ENCODE data around the gene KCNIP4.

KCNIP4 gene

DNA sequence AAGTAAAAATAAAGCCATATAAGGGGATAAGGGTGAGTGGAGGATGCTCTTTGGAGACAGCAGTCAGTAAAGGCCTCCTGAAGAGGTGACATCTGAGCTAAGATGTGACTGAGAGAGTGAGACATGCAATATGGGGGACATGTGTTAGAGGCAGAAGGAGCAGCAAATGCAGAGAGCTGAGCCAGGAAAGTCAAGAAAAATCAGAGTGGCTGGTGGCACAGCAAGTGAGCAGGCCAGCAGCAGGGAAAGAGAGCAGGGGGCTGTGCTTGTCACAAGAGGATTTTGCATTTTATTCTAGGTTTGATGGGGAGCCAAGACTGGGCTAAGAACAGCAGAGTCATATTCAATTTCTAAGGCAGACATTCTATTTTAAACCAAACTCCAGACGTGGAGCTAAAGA lies 394.5 kb downstream of the KCNIP4 start:
- DNase-seq = no peak

DNA sequence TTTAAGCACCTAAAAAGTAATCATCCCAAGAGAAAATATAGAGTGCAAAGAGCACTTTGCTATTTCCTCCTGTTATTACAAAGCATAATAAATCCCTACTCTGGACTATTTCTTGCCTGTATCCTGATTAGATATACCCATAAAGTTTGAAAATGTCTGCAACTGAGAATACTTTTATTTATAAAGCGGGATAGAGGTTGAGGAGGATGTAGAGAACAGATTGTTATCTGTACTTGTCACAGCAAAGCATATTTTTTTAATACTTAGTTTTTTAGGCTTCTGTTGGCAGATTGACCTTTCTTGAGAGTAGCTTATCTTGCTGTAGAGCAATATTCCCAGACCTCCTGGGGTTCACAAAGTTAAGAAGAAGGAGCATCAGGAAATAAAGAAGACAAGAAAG lies 396.1 kb downstream of the KCNIP4 start:
- no peak for DNase-seq

DNA sequence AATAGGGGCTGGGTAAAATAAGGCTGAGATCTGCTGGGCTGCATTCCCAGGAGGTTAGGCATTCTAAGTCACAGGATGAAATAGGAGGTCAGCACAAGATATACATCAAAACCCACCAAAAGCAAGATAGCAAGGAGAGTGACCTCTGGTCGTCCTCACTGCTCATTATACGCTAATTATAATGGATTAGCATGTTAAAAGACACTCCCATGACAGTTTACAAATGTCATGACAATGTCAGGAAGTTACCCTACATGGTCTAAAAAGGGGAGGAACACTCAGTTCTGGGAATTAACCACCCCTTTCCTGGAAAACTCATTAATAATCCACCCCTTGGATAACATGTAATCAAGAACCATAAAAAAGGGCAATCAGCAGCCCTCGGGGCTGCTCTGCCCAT lies 403.6 kb downstream of the KCNIP4 start:
- DNase-seq = no peak

- DNase-seq = no peak
Observed at GRCh38 chr4:21544415-21544814, 404.2 kb downstream of the KCNIP4 start.

DNA sequence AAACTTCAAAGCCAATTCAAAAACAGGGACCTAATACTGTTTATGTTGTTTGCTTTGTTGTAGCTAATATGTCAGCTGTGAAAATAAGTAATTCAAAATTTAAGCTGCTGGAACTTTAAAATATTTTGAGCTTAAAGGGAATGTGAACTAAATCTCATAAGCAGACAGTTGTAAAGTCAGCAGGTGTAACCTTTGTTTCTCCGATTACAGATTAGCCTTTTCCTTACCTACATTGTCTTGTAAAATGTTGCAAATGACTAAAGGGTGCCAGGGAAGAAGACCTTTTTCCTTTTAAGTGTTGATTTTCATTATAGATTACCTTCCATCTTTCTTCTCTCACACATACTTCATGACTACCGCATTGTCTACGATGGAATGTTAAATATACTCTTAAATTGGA lies 405.1 kb downstream of the KCNIP4 start:
- no peak for DNase-seq

GRCh38 chr4:21535898-21536297 lies 412.7 kb downstream of the KCNIP4 start:
- DNase-seq = no peak

GRCh38 chr4:21531048-21531447 lies 417.5 kb downstream of the KCNIP4 start:
- no peak for DNase-seq

DNA sequence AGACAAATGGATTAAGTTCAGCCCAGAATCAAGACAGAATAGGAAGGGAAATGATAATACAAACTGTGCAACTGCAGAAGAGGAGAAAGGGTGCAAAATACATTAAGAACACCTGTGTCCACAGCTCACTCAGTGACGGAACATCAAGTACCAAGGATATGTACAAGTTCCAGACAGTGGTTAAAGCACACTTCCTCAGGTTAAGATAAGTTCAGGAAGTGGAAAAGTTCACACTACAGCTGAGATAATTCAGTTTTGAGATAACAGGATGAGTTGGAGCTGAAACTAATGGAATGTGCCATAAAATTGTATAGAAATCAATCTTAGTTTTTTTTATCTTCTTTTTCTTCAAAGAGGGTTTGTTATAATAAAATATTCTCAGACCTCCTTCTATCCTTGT lies 419.4 kb downstream of the KCNIP4 start:
- no peak for DNase-seq

GRCh38 chr4:21522296-21522695 lies 426.3 kb downstream of the KCNIP4 start:
- no peak for DNase-seq

DNA sequence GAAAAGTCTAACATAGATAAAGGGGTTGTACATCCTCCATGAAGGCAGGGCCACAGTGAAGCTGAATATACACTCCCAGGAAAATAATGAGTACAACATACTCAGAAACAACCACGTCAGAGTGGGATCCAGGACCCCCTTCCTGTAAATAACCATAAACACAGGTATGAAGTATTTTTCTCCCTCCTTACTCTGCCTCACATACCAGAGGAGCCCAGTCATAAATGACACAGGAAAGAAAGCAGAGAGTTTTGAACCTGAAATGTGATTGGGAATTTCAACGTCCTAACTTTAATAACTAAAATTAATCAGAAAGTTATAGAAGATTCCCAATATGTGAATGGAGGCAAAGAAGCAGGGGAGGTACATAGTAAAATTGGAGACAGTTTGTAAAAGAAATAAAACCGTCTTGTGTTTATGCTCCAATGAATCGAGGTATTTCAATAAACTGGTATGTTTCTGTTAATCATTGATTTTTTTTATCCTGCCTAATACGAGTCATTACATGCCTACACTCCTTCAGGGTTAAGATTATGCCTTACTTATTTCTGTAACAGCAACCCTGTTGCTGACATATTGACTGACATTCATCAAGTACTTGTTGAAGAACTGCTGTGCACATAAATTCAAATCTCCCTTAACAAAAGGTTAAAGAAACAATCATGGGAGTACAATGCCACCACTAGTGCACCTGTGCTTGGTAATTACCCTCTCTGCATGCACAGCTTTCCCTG lies 431.3 kb downstream of the KCNIP4 start:
- DNase-seq = no peak

GRCh38 chr4:21514022-21514694 lies 434.4 kb downstream of the KCNIP4 start:
- no peak for DNase-seq

GRCh38 chr4:21512353-21512752 lies 436.2 kb downstream of the KCNIP4 start:
- DNase-seq = peak; percentile 2

GRCh38 chr4:21507439-21507838 lies 441.1 kb downstream of the KCNIP4 start:
- DNase-seq = no peak

DNA sequence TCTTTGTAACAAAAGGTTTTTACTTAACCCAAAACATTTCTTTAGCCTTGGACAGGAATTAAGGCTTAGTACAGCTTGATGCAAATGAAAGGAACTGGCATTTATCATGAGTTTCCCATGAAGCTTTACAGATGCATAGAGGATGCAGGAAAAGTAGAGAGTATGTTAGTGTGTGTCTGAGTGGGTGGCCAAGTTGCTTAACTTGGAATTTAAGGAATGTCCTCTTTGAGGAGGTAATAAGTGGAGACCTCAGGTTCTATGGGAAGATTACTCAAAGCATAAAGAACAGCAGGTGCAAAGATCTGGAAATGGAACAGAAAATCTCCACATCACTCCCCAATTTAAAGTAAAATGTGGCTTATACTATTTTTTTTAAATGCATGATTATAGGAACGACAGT lies 457.9 kb downstream of the KCNIP4 start:
- no peak for DNase-seq

DNA sequence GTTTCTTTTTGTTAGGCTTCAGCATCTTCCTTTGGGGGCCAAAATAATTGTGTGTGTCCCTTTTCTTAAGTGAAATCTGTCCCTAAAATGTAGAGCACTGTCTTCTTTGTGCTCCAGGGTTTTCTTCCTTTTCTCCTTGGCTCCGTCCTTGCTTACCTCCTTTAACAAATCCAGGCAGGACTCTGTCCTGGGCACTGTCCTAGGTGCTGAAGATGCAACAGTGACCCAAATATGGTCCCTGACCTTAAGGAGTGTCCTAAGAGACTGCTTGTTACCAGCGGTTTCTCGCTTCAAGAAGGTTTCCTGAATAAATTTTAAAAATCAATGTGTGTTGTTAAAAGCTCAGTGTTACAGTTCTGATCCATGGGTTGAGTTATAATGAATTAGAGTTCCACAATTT lies 471.8 kb downstream of the KCNIP4 start:
- no peak for DNase-seq

DNA sequence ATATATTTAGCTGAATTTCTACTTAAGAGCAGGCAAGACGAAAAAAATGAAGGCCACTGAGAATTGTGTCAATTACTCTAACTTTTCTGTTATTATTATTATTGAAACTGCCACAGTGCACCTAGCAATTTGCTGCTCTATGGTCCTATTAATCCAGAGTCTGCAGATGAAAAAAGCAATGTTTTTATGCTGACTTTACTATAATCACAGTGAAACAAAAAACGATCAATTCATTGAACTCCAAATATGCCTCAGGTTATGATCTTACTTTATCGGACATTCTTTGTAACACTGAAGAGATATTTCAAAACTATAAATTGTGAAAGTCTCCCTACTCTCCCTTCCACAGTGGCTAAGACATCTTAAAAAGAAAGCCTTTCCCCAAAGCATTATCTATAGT lies 474.4 kb downstream of the KCNIP4 start:
- DNase-seq = no peak

DNA sequence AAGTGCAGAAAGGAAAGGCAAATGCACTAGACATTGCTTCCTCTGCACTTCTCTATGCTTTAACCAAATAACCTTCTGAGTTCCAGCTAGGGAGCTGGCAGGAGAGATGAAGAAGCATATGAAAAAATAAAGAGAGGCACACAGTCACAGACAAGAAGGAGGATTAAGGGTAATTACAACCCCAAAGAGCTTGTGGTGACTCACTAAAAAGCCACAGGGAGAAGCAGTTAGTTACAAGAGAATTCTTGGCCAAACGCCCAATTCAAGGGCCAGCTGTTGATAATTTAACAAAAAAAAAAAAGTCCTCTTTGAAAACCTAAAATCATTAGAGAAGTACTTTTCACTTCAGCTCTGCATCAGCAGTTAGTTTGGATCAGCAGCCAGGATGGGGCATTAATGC lies 478.0 kb downstream of the KCNIP4 start:
- DNase-seq = no peak

- peak; percentile 16 for DNase-seq
Observed at GRCh38 chr4:21469438-21470300, 478.9 kb downstream of the KCNIP4 start.

DNA sequence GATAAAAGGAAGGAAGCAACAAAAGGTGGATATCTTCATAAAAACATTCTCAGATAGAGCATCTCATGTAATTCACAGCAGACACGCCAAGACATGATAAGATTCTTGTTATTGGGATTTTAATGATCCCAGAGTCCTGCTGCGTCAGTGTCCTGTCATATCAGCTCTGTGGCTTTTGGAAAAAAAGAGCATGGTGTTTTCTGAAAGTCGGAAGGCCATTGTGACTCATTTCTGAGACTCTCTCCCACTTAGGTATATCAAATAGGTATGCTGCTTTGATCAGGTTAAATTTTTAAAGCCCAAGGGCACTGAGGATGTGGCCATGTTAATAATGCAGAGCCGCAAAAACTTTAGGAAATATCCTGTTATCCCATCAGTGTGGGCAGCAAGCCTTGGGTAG lies 481.0 kb downstream of the KCNIP4 start:
- no peak for DNase-seq

DNA sequence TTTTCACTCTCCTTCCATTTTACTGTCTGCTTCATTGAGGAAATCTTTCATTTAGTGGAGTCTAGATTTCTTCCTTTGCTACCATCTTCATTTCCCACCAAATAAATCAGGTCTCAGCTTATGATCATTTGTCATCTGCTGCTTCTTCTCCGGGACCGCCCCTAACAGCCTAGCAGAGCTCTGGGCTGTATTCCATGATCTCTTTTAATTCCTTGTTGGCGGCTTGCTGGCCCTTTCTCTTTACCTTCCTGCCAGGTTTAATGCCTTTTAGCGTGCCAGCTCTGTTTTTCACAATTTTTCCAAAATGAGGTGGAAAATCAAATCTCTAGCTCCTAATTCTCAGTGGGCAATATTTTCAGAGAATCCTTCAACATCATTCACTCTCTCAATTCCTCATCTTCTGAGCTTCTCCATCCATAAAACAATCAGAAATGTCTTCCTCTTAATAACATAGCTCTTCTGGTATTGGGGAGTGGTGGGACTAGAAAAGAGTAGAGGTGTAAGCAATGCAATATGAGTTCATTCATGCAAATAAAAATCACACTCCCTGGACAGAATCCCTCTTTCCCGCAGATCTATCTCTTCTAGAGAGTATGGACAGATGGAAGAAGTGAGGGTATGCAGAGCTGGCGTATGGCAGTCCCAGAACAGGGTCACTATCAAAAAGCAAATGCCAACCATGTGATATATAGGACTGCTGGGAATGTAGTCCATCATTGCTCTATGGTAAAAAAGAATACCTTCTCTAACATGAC lies 491.3 kb downstream of the KCNIP4 start:
- no peak for DNase-seq

DNA sequence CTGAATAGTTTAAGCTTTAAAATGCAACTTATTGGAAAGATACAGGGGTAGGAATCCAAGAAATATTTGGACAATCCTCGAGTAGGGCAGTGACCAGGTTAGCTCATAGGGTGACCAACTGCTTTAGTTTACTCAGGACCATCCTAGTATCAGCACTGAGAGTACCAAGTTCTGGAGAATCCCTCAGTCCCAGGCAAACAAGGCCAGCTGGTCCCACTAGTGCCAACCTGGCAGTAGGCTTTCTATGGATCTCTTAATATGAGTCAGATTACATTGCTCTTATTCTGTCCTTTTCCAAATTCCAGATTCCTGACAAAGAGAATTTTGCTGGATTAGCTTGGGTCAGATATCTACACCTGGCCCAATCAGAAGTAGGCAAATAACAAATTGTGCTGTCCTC lies 493.7 kb downstream of the KCNIP4 start:
- no peak for DNase-seq

- DNase-seq = no peak
Observed at GRCh38 chr4:21454201-21454600, 494.4 kb downstream of the KCNIP4 start.

DNA sequence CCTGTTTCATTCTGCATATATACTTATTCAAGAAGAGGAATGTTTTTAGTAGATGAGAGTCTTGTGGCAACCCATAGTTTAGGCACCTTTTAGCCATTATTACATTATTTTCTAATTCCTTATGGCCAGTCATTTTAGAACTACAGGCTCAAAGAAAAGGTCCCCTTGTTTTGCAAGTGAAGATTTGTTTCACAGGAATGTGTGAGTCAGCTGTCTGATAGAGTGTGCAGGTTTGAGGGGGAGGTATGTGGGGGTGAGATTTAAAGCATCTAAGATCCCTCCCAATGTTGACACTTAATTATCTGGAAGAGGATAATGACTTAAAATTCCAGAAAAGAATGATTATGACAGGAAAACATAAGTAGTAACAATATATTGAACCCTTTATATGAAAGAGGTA lies 495.6 kb downstream of the KCNIP4 start:
- no peak for DNase-seq
